Mesenchymal stem cell (in vitro differentiated cells and primary cell): Measurements from ENCODE around the gene NGLY1.

Source experiments
- DNase-seq: peaks from one replicate; pipeline ENCODE4 v3.0.0-alpha.2; 2013
- H2AFZ ChIP-seq: one replicate; pipeline ENCODE4 v1.6.1; 2013; ENCODE audit warnings: low read depth, mild to moderate bottlenecking, control low read depth, inconsistent platforms, low read length, moderate library complexity
- H2AK5ac ChIP-seq: 2 replicates; pipeline ENCODE4 v1.6.1; 2013; ENCODE audit warnings: low read length, moderate library complexity, mild to moderate bottlenecking, inconsistent platforms; ENCODE audit not compliant: severe bottlenecking
- H2BK120ac ChIP-seq: one replicate; pipeline ENCODE4 v1.6.1; 2013; ENCODE audit warnings: low read depth, mild to moderate bottlenecking, inconsistent platforms, low read length, moderate library complexity
- H2BK12ac ChIP-seq, 2 experiments: one replicate each; pipeline ENCODE4 v1.6.1; 2013; ENCODE audit warnings: inconsistent platforms in 2 of 2, low read length in 2 of 2, mild to moderate bottlenecking in 2 of 2, moderate library complexity in 2 of 2, control low read depth in 1 of 2
- H2BK15ac ChIP-seq: one replicate; pipeline ENCODE4 v1.6.1; 2013; ENCODE audit warnings: mild to moderate bottlenecking, low read depth, inconsistent platforms; ENCODE audit not compliant: poor library complexity, severe bottlenecking
- H2BK5ac ChIP-seq: 2 replicates; pipeline ENCODE4 v1.6.1; 2013; ENCODE audit warnings: low read depth, mild to moderate bottlenecking, low read length, control low read depth, inconsistent platforms; ENCODE audit not compliant: poor library complexity, severe bottlenecking
- H3K14ac ChIP-seq, 2 experiments: one replicate each; pipeline ENCODE4 v1.6.1; 2013; ENCODE audit warnings: inconsistent platforms in 2 of 2, low read length in 2 of 2, control low read depth in 1 of 2, mild to moderate bottlenecking in 1 of 2, moderate library complexity in 1 of 2
- H3K18ac ChIP-seq, 2 experiments: one replicate each; pipeline ENCODE4 v1.6.1; 2013; ENCODE audit warnings: inconsistent platforms in 2 of 2, low read length in 2 of 2, control low read depth in 1 of 2, low read depth in 1 of 2, mild to moderate bottlenecking in 1 of 2
- H3K23ac ChIP-seq, 2 experiments: one replicate each; pipeline ENCODE4 v1.6.1; 2013; ENCODE audit warnings: inconsistent platforms in 2 of 2, low read length in 2 of 2, mild to moderate bottlenecking in 2 of 2, moderate library complexity in 2 of 2, control low read depth in 1 of 2
- H3K27ac ChIP-seq: 2 replicates; pipeline ENCODE4 v1.5.1; 2013; ENCODE audit warnings: mild to moderate bottlenecking, moderate library complexity, low read length, control low read depth, inconsistent platforms; ENCODE audit not compliant: poor library complexity, severe bottlenecking
- H3K27me3 ChIP-seq, 2 experiments: 2 replicates each; pipeline versions ENCODE4 v1.6.1 to v1.7.0; 2013; ENCODE audit warnings: low read length in 2 of 2, mild to moderate bottlenecking in 2 of 2, moderate library complexity in 2 of 2, control low read depth in 1 of 2, inconsistent platforms in 1 of 2; ENCODE audit not compliant: control insufficient read depth in 1 of 2, insufficient read depth in 1 of 2
- H3K36me3 ChIP-seq, 2 experiments: 2 replicates each; pipeline versions ENCODE4 v1.6.1 to v1.7.0; 2013; ENCODE audit warnings: low read length in 2 of 2, control low read depth in 1 of 2, inconsistent platforms in 1 of 2, low read depth in 1 of 2, mild to moderate bottlenecking in 1 of 2; ENCODE audit not compliant: insufficient read depth in 2 of 2, control insufficient read depth in 1 of 2
- H3K4ac ChIP-seq, 2 experiments: one replicate each; pipeline ENCODE4 v1.6.1; 2013; ENCODE audit warnings: inconsistent platforms in 2 of 2, low read length in 2 of 2, mild to moderate bottlenecking in 2 of 2, moderate library complexity in 2 of 2, control low read depth in 1 of 2, low read depth in 1 of 2
- H3K4me1 ChIP-seq: 2 replicates; pipeline ENCODE4 v1.6.1; 2013; ENCODE audit warnings: low read depth, low read length, control low read depth; ENCODE audit not compliant: control insufficient read depth, insufficient read depth
- H3K4me2 ChIP-seq: 2 replicates; pipeline ENCODE4 v1.6.1; 2013; ENCODE audit warnings: low read length, mild to moderate bottlenecking, inconsistent platforms; ENCODE audit not compliant: poor library complexity, severe bottlenecking
- H3K4me3 ChIP-seq, 2 experiments: 2 replicates each; pipeline versions ENCODE4 v1.5.1 to v1.7.0; 2013; ENCODE audit warnings: low read length in 2 of 2, mild to moderate bottlenecking in 2 of 2, control low read depth in 1 of 2, low read depth in 1 of 2; ENCODE audit not compliant: insufficient read depth in 1 of 2
- H3K79me1 ChIP-seq: replicated peaks from 2 replicates; pipeline ENCODE4 v1.6.1; 2013; ENCODE audit warnings: mild to moderate bottlenecking, control low read depth, low read length, inconsistent platforms; ENCODE audit not compliant: poor library complexity, severe bottlenecking
- H3K9ac ChIP-seq: 2 replicates; pipeline ENCODE4 v1.7.0; 2013; ENCODE audit warnings: mild to moderate bottlenecking, low read length, moderate library complexity
- H3K9me3 ChIP-seq: 2 replicates; pipeline ENCODE4 v1.7.0; 2013; ENCODE audit warnings: mild to moderate bottlenecking, low read length; ENCODE audit not compliant: control insufficient read depth
- H4K8ac ChIP-seq: one replicate; pipeline ENCODE4 v1.6.1; 2013; ENCODE audit warnings: inconsistent platforms, mild to moderate bottlenecking, low read length, moderate library complexity
- H4K91ac ChIP-seq: one replicate; pipeline ENCODE4 v1.6.1; 2013; ENCODE audit warnings: mild to moderate bottlenecking, low read length, inconsistent platforms
- WGBS: methylation state at CpG from one replicate; pipeline ENCODE4 v1.1.7; 2013; ENCODE audit warnings: mixed read lengths; 5-methylcytosine and 5-hydroxymethylcytosine counted together

Gene NGLY1

DNA sequence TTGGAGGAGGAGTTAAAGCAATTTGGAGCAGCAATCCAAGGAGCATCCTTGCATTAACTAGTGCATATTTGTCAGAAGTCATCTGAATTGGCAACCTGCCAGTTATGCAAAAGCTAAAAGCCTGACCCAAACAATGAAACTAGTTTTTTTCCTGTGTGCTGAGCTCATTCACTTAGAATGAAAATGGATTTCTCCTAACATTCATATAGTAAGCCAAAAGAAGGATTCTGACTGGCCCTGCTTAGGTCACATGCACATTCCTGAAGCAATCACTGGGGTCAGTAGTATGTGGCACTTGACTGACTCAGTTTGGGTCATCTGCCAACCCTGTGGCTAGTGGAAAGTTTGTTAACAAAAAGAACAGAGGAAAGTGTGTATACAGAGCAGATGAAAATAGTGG, 37.1 kb upstream of the NGLY1 start:
- H3K79me1 ChIP-seq = no peaks in the 10 kb centered on the region
- H3K4me1 ChIP-seq = no peaks in the 10 kb centered on the region
- no peak overlapping the region for H4K91ac ChIP-seq
- H3K36me3 ChIP-seq = no peaks in the 10 kb centered on the region
- no peak overlapping the region for H3K14ac ChIP-seq
- no peak overlapping the region for H2AK5ac ChIP-seq
- no peak overlapping the region for H2BK5ac ChIP-seq
- H3K18ac ChIP-seq = no peak overlapping the region
- no peak overlapping the region for H2BK15ac ChIP-seq
- H3K9ac ChIP-seq = peak overlapping the region; percentile 82
- H3K27me3 ChIP-seq = no peaks in the 10 kb centered on the region
- no peak overlapping the region for H2BK12ac ChIP-seq
- no peak overlapping the region for H3K27ac ChIP-seq
- H2AFZ ChIP-seq = no peak overlapping the region
- H3K4me3 ChIP-seq = no peak overlapping the region
- H4K8ac ChIP-seq = no peak overlapping the region
- no peaks in the 10 kb centered on the region for H3K9me3 ChIP-seq
- H2BK120ac ChIP-seq = no peak overlapping the region
- DNase-seq = peak; percentile 99
- H3K4ac ChIP-seq = no peak overlapping the region
- H3K4me2 ChIP-seq = no peak overlapping the region
- H3K23ac ChIP-seq = no peak overlapping the region

DNA sequence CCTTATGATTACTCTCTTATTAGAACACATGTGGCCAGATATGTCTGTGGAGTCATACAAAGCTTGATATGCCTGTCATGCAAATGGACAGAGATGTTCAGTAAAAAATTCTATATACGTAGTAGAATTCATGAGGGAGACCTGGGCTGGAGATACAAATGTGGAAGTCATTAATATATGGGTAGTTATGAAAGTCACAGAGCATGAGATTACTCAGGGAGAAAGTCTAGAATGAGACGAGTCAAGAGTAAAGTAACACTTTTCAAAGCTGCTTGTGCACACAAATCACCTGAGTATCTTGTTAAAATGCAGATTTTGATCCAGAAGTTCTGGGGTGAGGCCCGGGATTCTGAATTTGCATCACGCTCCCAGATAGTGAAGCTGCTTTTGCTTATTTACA, 35.1 kb upstream of the NGLY1 start:
- H3K4me2 ChIP-seq = no peak overlapping the region
- H2AK5ac ChIP-seq = no peak overlapping the region
- H3K27ac ChIP-seq = no peak overlapping the region
- H3K27me3 ChIP-seq = no peaks in the 10 kb centered on the region
- H3K36me3 ChIP-seq = no peaks in the 10 kb centered on the region
- no peak overlapping the region for H2BK120ac ChIP-seq
- no peak for DNase-seq
- no peaks in the 10 kb centered on the region for H3K79me1 ChIP-seq
- H3K23ac ChIP-seq = no peak overlapping the region
- H3K9ac ChIP-seq = no peak overlapping the region
- no peaks in the 10 kb centered on the region for H3K9me3 ChIP-seq
- no peak overlapping the region for H3K4me3 ChIP-seq
- H2BK5ac ChIP-seq = no peak overlapping the region
- H2BK15ac ChIP-seq = no peak overlapping the region
- no peak overlapping the region for H4K91ac ChIP-seq
- H4K8ac ChIP-seq = no peak overlapping the region
- H3K14ac ChIP-seq = no peak overlapping the region
- no peak overlapping the region for H2AFZ ChIP-seq
- no peak overlapping the region for H3K18ac ChIP-seq
- WGBS = 77% methylated on average over 3 of the region's 4 CpGs
- H3K4ac ChIP-seq = no peak overlapping the region
- no peaks in the 10 kb centered on the region for H3K4me1 ChIP-seq
- no peak overlapping the region for H2BK12ac ChIP-seq

DNA sequence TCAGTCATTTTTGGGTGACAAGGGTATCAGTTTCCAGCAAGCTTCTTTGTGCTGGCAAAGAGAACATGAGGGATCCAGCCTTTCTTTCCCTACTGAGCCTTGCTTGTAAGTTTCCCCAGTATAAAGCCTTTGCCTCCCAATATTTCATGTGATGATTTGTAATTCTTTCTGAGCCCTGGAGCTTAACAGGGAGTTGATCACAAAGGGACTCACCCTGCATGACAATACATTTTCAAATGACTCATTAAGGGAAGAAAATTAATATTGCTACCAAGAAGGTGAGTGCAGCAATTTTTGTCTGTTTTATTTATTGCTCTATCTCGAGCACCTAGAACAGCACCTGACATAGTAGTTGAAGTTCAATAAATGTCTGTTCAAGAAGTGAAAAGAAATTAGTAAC, 34.4 kb upstream of the NGLY1 start:
- H2BK12ac ChIP-seq = no peak overlapping the region
- H3K14ac ChIP-seq = no peak overlapping the region

DNA sequence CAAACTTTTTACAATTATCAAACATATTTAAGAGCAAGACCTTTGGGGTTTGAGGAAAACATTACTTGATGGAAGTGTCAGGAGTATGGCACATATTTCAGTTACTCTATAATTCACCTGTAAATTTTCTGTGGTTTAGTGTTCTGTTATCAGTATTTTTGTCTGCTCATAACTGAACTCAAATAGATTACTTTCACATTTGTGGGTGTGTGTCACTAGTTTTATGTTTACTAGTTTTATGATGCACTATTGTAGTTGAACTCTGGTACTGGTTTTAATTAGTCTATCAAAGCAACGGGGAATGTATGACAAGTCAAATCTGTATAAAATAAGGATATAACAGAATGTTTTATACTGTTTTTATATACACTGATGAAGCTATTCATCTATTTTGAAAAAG, 33.9 kb upstream of the NGLY1 start:
- Histone ChIP-seq H2BK5ac (no peak overlapping the region), H2BK15ac (no peak overlapping the region), H3K4ac (no peak overlapping the region), H3K36me3 (no peaks in the 10 kb centered on the region), H2AFZ (no peak overlapping the region), H3K14ac (no peak overlapping the region), H2BK120ac (no peak overlapping the region), H4K91ac (no peak overlapping the region), H3K18ac (no peak overlapping the region), H3K4me1 (no peaks in the 10 kb centered on the region), H3K9me3 (no peaks in the 10 kb centered on the region), H3K4me2 (no peak overlapping the region), H3K23ac (no peak overlapping the region), H2AK5ac (no peak overlapping the region), H2BK12ac (no peak overlapping the region), H3K9ac (no peak overlapping the region), H3K27ac (no peak overlapping the region), H3K4me3 (no peak overlapping the region), H4K8ac (no peak overlapping the region), H3K27me3 (no peaks in the 10 kb centered on the region), H3K79me1 (no peaks in the 10 kb centered on the region)
- no CpG with 5 or more reads among the region's 1 CpG for WGBS
- DNase-seq = no peak

More for the DNA sequence above, 34.4 kb upstream of the NGLY1 start:
- no peaks in the 10 kb centered on the region for H3K9me3 ChIP-seq
- no peaks in the 10 kb centered on the region for H3K27me3 ChIP-seq
- H2BK15ac ChIP-seq = no peak overlapping the region
- no peak overlapping the region for H4K8ac ChIP-seq
- no peak overlapping the region for H3K4me3 ChIP-seq
- no peak overlapping the region for H4K91ac ChIP-seq
- no peak overlapping the region for H3K4ac ChIP-seq
- no peaks in the 10 kb centered on the region for H3K4me1 ChIP-seq
- H3K27ac ChIP-seq = no peak overlapping the region
- whole genome bisulfite sequencing = 100% methylated on average over 1 of the region's 1 CpG
- H3K79me1 ChIP-seq = no peaks in the 10 kb centered on the region
- H3K4me2 ChIP-seq = no peak overlapping the region
- no peak overlapping the region for H3K18ac ChIP-seq
- H3K9ac ChIP-seq = no peak overlapping the region
- no peak overlapping the region for H2BK5ac ChIP-seq
- H3K23ac ChIP-seq = no peak overlapping the region
- no peak overlapping the region for H2AK5ac ChIP-seq
- H2AFZ ChIP-seq = no peak overlapping the region
- no peak for DNase-seq
- no peak overlapping the region for H2BK120ac ChIP-seq
- H3K36me3 ChIP-seq = no peaks in the 10 kb centered on the region
